Islet precursor cell (in vitro differentiated cells): ENCODE data around the gene SCARF2.

Source experiments
- DNase-seq: peaks from one replicate; pipeline ENCODE4 v3.0.0-alpha.2; 2018

The SCARF2 gene

DNA sequence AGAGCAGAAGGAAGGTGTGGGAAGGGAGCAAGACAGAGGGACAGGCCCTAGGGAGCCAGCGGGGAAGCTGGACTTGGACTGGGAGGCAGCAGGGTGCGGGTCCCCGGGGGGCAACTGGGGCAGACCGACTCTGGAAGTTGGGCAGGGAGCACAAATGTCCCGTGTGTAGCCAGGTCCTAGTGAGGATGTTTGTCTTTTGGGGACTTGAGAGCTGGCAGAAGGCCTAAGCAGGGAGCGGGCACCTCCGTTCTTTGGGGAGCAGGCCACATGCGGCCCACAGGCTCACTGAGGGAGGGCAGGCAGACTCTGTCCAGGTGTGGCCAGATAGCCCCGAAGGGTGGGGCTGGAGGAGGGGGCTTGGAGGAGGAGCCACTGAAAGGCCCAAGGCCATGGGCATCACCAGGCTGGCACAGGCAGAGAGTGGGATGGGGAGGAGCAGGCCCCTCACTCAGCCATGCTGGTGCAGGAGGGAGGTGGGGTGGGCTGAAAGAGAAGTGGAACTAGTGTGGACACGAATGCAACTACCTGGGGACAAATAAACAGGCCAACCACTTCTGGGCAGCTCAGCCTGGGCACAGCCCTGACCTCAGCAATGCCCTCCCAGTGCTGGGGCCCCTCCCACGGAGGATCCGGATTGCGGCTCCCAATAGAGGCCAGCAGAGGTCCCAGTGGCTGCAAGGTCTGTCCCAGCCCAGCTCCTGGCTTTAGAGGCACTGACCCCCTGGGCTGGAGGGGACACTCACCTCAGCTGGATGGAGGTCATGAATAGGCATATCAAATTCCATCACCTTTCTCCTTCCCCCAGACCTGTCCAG is 1.3 kb upstream of the SCARF2 start:
- DNase-seq: peak; percentile 78

DNA sequence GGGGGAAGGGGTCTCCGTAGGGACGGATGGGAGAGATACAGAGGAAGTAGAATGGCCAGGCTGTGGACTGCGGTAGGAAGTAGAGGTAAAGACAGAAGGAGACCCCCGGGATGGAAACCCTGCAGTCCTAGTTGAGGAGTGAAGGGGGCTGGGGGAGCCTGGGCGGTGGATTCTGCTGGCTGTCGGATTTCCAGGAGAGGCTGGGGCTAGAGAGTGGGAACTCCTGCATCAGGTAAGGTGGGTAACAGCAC is 727 bp upstream of the SCARF2 start:
- no peak for DNase-seq

DNA sequence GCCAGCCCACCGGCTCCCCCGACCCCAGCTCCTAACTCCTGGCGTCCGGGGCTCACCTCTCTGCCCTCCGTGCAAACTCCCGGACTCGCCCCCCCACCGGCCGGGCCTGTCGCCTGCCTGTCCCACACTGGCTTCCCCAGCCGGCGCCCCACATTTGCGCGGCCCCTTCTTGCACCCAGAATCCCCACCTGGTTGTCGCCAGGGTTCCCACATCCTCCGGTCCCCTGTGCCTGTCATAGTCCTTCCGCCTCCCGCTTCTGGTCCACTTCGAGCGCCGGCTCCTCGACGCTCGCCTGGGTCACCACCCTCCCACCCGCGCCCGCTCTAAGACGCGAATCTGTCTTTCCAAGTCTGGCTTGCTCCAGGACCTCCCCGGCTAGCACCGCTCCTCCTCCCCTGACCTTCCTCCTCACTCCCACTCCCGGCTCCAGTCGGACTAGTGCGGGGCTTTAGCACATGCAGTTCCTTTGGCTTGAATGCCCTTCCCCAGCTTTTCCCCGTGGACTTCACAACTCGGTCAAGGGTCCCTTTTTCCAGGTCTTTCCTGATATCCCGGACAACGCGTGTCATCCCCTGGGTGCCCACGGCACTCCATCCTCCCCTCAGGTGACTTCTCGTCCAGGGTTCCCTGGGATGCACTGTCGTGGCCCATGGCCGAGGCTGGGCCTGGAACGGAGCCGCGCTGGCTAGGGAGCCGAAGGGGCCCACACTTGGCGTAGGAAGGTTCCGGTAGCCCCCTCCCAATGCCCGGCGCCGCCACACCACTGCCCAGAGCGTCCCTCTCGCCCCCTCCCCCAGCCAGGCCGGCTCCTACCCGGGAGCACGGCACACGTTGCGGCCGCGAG is 635 bp downstream of the SCARF2 start:
- DNase-seq: no peak

DNA sequence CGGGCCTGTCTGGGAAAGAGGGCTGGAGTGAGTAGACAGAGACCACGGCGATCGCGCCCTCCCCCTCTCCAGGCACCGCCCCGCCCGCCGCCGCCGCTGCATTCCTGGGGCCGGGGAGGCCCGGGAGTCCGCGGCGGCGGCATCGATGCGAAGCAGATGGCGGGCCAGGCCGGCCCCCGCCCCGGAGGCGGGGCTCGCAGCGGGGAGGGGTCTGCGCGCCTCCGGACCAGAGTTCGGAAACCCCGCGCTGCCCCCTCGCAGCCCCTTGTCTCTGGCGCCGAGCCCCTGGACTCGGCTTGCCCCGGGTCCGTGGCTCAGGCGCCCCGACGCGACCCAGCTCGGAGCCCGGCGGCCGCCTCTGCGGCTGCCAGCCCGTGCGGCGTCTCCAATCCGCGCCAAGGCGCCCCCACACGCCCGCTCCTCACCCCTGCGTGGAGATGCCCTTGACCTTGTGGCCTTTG is 1.3 kb downstream of the SCARF2 start:
- peak; percentile 73 for DNase-seq

DNA sequence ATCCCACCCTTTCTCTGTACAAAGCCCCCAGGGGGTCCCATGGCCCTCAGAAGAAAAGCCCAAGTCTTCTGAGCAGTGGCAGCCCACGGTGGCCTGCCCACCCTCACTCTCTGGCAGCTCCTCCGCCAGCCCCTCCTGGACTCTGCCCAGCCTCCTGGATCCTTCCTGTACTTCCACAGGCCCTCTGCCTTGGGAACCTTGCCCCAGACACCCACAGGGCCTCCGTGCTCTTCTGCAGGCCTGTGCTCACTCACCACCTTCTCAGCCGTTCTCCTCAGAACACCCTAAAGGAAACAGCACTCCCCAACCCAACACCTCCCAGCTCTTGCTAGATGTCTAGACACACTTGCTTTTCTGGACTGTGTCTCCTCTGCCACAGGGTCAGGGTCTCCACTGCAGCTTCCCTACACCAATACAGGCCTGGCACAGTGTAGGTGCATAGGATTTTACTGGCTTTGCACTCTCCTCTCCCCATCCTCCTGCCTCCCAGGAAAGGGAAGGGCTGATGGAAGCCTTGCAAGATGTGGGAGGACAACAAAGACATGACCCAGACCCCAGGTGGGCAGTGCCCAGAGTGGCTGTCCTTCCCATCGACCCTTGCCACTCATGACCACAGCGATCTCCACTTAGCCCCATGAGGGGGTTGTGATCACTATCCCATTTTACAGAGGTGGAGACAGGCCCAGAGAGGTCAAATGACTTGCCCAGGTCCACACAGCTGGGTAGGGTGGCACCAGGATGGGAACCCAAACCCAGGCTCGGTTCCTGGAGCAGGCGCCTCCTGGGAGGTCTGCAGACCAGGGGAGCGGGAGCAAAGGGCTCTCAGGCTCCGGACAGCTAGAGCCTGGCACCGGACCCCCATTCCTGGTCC is 2.0 kb downstream of the SCARF2 start:
- DNase-seq: no peak

DNA sequence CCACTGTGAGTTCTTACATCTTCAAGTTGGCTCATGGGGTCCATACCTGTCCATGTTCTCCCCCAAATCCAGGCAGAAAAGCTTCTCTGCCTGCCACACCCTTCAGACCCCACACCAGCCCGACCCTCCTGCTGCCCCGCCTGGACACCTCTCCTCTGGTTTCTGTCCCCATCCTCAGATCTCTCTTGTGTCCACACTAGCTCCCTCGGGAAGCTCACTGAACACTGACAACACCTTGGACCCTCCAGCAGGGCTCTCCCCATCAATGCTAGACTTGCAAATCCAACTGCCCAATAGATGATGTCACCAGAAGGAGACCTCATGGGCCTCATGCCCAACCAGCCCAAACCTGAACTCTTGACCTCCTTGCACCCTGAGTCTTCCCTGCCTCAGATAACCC is 2.9 kb downstream of the SCARF2 start:
- DNase-seq: no peak

DNA sequence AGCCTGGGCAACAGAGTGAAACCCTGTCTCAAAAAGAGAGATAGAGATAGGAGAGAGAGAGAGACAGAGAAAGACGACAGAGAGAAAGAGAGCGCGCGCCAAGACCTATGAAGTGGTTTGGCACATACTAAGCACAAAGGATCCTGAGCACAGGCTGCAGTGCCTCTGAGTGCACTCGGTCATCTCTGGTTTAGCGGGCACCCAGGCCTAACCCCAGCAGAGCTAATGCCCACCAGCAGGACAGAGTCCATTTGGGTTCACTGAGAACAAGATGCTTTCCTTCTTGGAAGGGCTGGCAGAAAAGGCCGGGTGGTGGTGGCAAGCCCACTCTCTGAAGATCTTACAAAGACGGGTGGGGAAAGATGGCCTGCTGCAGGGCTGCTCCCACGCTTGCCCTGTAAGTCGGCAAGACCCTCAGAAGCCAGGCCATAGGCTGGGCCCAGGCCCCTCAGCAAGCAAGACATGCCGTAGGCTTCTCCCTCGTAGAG is 3.3 kb downstream of the SCARF2 start:
- DNase-seq: no peak

DNA sequence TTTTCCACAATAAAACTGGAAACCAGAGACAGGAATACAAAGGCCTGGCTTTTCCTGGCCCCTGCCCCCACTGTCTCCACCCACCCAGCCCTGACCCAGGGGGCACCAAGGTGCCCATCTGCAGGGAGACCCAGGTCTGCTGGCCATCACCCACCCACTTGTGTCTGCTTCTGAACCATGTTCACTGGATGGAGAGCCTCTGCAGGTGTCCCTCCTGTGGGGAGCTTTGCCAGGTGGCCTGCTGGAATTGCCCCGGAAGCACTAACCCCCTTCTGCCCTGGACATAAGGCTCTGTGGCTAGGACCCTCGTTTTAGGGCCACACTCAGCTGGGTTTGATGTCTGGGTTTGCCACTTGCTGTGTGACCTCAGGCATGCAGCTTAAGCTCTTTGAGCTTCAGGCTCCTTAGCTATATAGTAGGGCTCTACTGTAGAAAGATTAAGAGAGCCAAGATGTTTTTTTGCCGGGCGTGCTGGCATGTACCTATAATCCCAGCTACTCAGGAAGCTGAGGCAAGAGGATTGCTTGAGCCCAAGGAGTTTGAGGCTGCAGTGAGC is 3.9 kb downstream of the SCARF2 start:
- DNase-seq: no peak

DNA sequence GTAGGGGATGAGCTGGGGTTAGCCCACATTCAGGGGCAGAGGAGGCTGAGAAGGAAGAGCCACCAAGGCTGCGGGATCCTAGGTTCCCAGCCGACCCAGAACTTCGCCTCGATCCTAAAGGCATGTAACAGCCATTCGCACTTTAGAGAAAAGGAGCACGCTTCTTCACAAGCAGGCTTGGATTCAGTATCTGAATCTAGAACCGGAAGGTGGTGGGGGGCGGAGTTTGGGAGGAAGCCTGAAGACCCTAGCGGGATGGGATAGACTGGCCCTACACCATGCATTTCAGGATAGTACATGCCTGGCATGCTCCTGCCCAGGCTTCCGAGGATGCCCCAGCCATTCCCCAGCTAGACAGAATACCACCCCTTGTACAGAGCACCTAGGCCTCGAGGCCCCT is 4.4 kb downstream of the SCARF2 start:
- peak; percentile 38 for DNase-seq

DNA sequence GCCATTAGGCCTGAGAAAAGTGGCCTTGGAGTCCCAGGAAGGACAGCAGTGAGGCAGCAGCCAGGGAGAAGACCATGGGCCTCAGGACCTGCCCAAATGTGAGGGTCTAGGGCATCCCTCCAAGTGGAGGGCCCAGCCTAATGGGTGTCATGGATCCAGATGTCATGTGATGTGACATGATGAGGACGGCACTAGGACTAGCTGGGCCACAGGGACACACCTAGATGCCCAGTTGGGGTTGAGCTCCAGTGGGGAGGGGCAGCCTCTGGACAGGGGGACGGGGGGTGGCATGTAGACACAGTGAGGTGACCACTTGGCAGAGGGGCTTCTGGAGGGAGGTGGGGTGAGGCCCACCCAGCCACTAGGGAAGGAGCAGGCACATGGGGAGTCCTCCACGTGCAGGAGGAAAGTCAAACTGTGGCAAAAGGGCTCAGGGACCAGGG is 5.4 kb downstream of the SCARF2 start:
- peak; percentile 42 for DNase-seq

DNA sequence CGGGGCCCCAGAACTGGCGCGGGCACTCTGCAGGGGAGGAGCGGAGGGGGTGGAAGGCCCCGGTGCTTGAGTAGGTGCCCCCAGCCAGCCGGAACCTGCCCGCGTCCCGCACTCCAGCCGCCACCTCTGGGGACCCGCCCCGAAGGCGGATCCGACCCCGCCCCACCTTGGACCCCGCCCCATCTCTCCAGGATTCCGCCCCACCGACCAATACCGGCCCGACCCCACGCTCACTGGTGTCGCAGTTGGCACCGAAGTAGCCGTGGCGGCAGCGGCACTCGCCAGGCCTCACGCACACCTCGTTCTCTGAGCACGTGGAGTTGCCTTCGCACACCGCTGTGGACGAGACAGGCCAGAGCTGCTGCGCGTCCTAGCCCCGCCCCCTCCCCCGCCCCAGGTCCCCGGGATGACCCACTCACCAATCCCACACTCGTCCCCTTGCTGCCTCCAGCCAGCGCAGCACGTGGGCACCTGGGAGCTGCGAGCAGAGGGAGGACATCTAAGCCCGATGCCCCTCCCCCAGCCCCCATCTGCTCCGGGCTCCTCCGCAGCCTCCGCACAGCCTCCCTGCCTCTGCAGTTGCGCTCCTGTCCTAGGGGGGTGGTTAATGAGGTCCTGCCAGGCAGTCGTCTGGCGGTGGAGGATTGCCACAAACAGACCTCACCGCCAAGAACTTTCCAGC is 6.0 kb downstream of the SCARF2 start:
- DNase-seq: peak; percentile 55

DNA sequence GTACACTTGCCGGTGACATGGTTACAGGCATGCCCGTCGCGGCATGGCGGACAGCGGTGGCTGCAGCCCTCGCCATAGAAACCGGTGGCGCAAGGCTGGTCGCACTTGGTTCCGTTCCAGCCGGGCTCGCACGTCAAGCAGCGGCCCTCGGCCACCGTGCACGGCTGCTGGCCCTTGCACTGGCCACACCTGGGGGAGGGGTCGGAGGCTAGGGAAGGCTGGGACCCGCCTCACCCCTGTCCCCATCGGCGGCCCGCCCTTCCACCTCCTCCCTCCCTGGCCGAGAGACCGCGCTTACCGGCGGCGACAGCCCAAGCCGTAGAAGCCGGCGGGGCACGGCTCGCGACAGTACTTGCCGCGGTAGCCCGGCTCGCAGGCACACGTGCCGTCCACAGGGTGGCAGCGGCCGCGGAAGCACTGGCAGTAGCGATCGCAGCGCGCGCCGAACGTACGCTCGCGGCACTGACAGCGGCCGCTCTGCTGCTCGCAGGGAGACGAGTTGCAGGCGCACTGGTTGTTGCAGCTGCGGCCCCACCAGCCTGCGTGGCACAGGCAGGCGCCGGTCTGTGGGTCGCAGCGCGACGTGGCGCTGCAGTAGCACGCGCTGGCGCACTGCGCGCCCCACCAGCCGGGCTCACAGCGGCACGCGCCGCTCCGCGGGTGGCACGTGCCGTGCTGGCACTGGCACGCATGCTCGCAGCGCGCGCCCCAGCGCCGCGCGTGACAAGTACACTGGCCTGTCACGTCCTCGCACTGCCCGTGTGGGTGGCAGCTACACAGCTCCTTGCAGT is 6.7 kb downstream of the SCARF2 start:
- peak; percentile 86 for DNase-seq

DNA sequence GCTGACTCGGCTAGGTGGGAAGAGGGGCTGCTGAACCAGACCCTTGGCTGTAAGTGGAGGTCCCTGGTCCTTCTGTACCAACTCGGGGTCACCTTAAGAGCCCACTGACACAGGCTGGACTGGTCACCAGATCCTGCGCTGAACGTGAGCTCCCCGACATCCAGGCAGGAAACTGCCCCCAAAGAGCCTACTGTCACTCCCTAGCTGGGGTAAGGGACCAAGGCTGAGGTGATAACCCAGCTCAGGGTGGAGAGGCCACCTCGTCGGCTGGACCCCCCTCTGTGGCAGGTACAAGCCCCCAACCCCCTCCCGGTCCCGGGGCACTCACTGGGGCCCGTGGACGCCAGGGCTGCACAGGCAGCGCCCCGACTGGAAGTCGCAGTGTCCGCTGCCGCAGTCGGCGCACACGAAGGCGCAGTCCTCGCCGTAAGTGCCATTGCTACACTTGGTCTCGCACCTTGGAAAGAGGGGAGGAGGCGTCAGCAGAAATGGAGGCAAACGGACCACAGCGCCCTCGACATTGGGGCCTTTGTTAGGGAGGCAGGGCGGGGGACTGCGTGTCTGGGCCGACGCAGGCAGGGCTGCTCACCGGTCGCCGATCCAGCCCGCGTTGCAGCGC is 7.4 kb downstream of the SCARF2 start:
- DNase-seq: no peak

DNA sequence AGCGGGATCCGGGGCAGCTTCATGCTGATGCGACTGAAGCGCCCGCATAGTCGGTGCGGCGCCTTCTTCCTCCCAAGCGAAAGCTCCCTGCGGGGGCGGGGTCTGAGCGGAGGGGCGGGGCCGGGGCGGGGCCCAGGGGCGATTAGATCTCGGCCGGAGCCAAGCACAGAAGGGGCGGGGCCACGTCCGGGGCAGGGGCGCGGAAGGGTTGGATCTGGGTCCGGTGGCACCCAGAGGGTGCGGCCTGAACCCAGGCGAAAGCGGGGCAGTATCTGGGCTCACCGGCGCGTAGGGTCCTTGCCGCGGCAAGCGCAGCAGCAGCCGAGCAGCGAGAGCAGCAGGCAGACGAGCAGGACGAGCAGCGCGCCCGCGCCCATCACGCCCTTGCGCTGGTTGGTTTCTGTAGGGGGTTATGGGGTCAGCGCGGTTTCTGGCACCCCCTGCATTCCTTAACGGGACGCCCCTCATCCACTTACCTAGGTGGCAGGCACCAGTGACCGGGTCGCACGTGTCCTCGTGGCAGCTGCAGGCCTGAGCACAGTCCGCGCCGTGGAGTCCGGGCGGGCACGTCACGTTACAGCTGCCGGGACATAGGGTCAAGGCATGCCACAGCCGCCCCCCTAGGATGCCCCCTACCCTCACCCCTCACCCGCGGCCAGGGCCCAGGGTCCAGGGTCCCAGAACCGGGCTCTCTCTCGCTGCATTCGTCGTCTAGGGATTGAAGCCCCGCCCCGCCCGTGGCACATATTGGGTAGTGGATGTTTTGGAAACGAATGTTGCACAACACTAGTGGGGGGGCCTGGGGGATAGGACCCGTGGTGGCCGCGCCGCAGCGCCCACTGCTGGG is 8.1 kb downstream of the SCARF2 start:
- DNase-seq: peak; percentile 83

DNA sequence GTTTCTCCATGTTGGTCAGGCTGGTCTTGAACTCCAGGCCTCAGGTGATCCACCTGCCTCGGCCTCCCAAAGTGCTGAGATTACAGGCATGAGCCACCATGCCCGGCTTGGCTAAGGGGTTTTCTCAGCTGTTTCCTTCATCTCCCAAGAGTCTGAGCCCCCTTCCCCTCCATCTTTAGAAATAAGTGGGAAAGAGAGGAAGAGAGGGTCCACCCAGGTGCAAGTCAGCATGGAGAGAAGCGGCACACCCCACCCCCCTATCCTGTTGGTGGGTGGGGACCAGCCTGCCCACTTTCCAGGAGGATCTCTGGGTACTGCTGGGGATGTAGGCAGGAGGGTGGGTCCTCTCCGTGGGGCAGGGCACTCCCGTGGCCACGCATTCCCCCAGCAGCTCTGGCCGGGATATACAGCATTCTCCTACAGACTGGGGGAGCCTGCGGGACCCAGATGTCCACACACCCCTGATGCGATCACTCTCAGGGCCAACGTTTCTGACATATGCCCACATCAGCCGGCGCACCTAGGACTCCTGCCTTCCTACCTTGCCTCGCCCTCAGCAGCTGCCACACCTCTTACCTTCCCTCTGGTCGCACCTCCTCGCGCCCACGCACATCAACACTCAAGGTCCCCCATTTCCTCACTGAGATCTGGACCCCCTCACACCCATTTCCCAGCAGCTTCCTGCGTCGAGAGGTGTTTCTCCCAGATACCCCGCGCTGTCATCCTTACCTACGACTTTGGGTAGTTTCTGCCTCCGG is 8.9 kb downstream of the SCARF2 start:
- DNase-seq: no peak

DNA sequence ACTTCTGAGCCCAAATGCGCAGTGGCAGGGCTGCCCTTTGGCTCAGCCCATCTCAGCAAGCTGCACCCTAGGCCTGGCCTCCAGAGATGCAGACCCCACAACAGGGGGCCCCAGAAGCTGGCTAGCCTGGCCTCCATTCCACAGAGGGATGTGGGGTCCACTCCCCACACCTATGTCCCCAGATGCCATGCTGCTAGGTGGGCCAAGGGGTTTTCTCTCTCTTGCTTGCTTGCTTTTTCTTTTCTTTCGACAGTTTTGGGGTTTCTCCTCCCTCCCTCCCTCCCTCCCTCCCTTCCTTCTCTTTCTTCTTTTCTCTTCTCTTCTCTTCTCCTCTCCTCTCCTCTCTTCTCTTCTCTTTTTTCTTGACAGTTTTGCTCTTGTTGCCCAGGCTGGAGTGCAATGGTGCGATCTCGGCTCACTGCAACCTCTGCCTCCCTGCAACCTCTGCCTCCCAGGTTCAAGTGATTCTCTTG is 9.6 kb downstream of the SCARF2 start:
- DNase-seq: no peak

DNA sequence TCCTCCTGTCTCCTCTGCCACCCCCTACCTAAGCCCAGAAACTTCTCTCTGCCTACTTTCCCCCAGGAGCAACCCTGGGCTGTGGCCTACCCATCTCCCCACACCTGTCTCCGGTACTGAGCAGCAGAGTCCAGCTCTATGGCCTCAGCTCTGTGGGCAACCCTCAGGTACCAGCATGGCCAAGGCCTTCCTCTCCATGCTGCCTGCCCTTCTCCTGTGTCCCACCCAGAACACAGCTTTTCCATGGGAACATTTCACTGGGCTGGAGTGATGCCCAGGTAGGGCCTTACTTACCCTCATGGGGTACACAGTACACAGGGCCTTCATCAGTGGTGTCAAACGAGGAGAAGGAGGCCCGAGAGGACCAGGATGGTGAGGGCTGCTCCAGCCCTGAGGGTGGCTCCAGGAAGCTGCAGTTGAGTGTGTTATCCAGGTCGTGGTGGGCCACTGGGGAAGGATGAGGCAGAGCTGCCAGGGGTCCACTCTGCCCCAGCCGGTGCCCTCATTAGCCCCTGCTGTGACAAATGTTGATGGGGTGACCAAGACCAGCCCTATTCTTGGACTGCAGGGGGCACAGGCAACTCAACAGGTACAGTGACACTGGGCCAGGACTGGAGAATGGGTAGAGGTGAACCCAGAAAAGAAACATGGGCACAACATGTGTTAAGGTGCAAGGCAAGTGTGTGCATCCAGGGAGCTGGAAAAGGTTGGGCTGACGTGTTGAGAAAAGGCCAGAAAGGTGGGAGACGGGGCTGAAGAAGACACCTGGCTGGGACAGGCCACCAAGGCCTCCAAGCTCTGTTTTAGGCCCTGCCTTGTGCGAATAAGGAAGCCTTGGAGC is 10.3 kb downstream of the SCARF2 start:
- no peak for DNase-seq

DNA sequence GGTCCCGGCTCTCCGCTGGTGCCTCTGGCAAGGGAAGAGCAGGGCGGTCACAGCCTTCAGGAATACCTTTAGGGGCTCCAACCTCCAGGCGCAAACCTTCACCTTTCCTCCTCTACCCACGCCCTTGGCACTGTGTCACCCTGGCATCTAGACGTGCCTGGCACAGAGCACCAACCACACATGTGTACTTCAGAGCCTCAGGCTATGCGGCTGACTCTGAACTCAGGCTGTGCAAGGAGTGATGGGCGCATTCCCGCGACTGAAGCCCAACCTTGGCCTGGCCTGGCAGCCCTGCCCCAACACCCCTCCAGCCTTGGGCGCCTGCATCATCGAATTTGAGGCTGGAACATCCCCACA is 11.4 kb downstream of the SCARF2 start:
- DNase-seq: no peak
